ENCODE results near the gene LYAR. TPM values are rescaled to one million over a fixed set of nuclear protein-coding genes. Genes with fewer than 3 reads are reported as not detected.
"Not testable (repeated sequence)": the region's sequence is repeated elsewhere in the genome, so short reads cannot be mapped to it uniquely, and the experiment has no call there.

Gene LYAR
- total and polyA plus RNA-seq, 7 donors: 12.8 to 60.8 (median 17.7) TPM

DNA sequence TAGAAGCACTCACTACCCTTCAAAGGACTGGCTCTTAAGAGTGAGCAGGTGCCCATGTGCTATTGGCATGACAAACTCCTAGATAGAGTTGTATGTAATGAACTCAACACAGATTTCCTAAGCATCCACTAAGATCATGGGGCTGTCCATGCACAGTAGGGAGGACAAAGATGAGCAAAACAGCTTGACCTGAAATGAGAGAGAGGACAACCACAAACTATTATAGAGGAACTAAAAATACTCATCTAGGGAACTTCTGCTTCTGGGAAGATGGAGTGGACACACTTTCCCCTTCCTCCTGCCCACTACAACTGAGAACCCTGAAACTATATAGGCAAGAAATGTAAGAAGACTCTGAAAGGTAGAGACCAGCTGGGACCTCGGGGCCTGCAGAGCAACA, 21.2 kb downstream of the LYAR start:
- Histone ChIP-seq H3K4me3 (no peak overlapping the region), H3K27ac (no peak overlapping the region), H3K27me3 (ENCODE audit: insufficient read depth in 3 of 3, low read length in 2 of 3) (no peaks in the 10 kb centered on the region), H3K9me3 (no peaks in the 10 kb centered on the region), H3K4me1 (no peaks in the 10 kb centered on the region), H3K36me3 (ENCODE audit: insufficient read depth in 1 of 2, low read depth in 1 of 2) (peaks cover 18 to 65% of the 10 kb centered on the region in 2 donors)
- 87 to 100% (median 96%) methylated on average over 1 of the region's 1 CpG for WGBS, 3 donors
- ATAC-seq: no peak
- TF ChIP-seq, protein P1, sequence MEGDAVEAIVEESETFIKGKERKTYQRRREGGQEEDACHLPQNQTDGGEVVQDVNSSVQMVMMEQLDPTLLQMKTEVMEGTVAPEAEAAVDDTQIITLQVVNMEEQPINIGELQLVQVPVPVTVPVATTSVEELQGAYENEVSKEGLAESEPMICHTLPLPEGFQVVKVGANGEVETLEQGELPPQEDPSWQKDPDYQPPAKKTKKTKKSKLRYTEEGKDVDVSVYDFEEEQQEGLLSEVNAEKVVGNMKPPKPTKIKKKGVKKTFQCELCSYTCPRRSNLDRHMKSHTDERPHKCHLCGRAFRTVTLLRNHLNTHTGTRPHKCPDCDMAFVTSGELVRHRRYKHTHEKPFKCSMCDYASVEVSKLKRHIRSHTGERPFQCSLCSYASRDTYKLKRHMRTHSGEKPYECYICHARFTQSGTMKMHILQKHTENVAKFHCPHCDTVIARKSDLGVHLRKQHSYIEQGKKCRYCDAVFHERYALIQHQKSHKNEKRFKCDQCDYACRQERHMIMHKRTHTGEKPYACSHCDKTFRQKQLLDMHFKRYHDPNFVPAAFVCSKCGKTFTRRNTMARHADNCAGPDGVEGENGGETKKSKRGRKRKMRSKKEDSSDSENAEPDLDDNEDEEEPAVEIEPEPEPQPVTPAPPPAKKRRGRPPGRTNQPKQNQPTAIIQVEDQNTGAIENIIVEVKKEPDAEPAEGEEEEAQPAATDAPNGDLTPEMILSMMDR (IDR thresholded peaks at IDR 0.05): no peak
- intact Hi-C loops (cut with DNase I): no loop called here
- no peak for DNase-seq

DNA sequence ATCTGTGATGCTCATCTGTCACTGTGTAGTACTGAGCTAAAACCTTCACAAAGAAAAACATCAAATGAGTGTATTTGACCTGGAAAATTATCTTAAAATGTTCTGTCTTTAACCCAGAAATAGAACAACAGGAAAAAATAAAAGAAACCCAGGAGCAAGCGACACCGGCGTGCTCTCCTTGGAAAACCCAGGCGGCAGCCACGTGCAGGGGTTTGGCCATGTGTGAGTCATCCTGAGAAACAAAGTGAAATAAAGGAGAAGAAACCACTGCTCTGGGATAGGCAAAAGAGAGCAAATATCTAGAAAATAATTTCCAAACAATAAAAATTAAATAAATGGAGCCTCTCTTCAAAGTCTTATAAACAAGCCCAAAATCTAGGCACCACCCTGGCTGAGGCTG, 22.0 kb downstream of the LYAR start:
- TF ChIP-seq, protein P1 (IDR thresholded peaks at IDR 0.05): no peak
- intact Hi-C loops (cut with DNase I): no loop called here
- Histone ChIP-seq H3K27ac (no peak overlapping the region), H3K4me3 (no peak overlapping the region), H3K27me3 (ENCODE audit: insufficient read depth in 3 of 3, low read length in 2 of 3) (no peaks in the 10 kb centered on the region), H3K36me3 (ENCODE audit: insufficient read depth in 1 of 2, low read depth in 1 of 2) (peaks cover 18 to 57% of the 10 kb centered on the region in 2 donors), H3K4me1 (no peaks in the 10 kb centered on the region), H3K9me3 (no peaks in the 10 kb centered on the region)
- 90 to 94% (median 91%) methylated on average over 5 of the region's 5 CpGs for WGBS, 3 donors
- DNase-seq (no peak), ATAC-seq (no peak)

DNA sequence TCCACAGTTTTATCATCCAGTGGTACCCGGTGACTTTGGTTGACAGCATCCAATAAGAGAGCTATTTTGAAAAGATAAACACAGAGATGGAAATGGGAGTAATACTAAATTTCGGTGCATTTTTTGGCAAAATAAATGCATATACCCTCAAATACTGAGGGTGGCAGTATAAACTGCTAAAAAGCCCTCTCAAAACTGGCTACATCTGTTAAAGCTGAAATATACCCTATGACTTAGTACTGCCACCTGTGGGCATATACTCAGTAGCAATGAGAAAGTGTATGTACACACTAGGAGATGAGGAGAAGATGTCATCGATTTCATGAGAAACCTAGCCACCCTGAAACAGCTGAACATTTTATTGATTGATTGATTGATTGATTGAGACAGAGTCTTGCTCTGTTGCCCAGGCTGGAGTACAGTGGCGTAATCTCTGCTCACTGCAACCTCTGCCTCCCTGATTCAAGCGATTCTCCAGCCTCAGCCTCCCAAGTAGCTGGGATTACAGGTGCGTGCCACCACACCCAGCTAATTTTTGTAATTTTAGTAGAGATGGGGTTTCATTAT, 29.7 kb downstream of the LYAR start:
- ATAC-seq (peak in 1 of 4 donors; percentile 43), DNase-seq (no peak)
- WGBS, 3 donors: 64% methylated on average over 6 of the region's 6 CpGs
- TF ChIP-seq, protein P1 (IDR thresholded peaks at IDR 0.05): no peak
- Histone ChIP-seq H3K9me3 (no peaks in the 10 kb centered on the region), H3K4me3 (no peak overlapping the region), H3K27me3 (ENCODE audit: insufficient read depth in 3 of 3, low read length in 2 of 3) (peaks cover 0 to 15% (median 3%) of the 10 kb centered on the region in 3 donors), H3K36me3 (ENCODE audit: insufficient read depth in 1 of 2, low read depth in 1 of 2) (no peaks in the 10 kb centered on the region), H3K27ac (no peak overlapping the region), H3K4me1 (no peaks in the 10 kb centered on the region)
- intact Hi-C loops (cut with DNase I): no loop called here

DNA sequence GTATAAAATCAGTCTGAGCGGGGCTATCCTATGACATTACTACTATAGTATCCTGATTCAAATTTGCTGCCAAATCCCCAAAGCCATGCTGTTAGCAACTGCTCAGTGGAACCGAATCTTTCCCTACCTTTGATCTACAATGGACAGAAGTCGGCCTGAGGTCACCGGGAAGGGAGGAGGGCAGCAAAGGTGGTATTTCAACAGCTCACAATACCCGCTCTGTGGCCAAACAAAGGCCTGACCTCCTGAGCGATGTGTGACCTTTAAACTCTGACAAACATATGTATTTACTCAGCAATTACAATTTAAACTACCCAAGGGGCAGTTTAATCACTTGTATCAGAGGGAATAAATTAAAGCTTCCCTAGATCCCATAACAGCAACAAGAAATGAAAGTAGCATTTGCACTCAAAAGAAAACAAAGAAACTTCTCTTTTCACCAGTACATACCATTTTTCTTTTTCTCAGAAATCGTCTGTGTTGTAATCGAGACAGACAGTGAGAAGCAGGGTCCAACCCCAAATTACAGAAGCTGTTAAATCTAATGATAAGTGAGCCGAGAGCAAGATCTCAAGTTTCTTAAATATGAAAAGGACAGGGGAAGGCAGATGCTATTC, 30.4 kb downstream of the LYAR start:
- no peak overlapping the region for H3K27ac ChIP-seq
- WGBS, 3 donors: 17 to 23% (median 22%) methylated on average over 9 of the region's 9 CpGs
- intact Hi-C loops (cut with DNase I): loop anchor here in 1 of 2 donors (5.0 kb wide), 1 partner anchor 78 kb away; no protein-coding TSS in a partner anchor

DNA sequence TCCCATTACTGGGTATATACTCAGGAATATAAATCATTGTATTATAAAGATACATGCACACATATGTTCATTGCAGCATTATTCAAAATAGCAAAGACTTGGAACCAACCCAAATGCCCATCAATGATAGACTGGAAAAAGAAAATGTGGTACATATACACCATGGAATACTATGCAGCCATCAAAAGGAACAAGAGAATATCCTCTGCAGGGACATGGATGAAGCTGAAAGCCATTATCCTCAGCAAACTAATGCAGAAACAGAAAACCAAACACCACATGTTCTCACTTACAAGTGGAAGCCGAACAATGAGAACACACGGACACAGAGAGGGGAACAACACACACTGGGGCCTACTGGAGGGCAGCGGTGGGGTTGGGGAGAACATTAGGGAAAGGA, 32.2 kb downstream of the LYAR start:
- H3K4me3 ChIP-seq; H3K36me3 ChIP-seq (ENCODE audit: insufficient read depth in 1 of 2, low read depth in 1 of 2); ATAC-seq; H3K9me3 ChIP-seq; DNase-seq; H3K4me1 ChIP-seq; H3K27ac ChIP-seq: not testable (repeated sequence)
- intact Hi-C loops (cut with DNase I): loop anchor here in 1 of 2 donors (5.0 kb wide), 1 partner anchor 80 kb away; no protein-coding TSS in a partner anchor
- WGBS, 3 donors: 72 to 84% (median 77%) methylated on average over 3 of the region's 3 CpGs
- H3K27me3 ChIP-seq (ENCODE audit: insufficient read depth in 3 of 3, low read length in 2 of 3): peaks cover 0 to 15% (median 3%) of the 10 kb centered on the region in 3 donors

More for the DNA sequence above, 30.4 kb downstream of the LYAR start:
- H3K4me1 ChIP-seq: no peaks in the 10 kb centered on the region
- H3K36me3 ChIP-seq (ENCODE audit: insufficient read depth in 1 of 2, low read depth in 1 of 2): no peaks in the 10 kb centered on the region
- H3K4me3 ChIP-seq: no peak overlapping the region
- no peak for ATAC-seq
- no peak for DNase-seq
- TF ChIP-seq, protein P1 (IDR thresholded peaks at IDR 0.05): no peak
- no peaks in the 10 kb centered on the region for H3K9me3 ChIP-seq
- H3K27me3 ChIP-seq (ENCODE audit: insufficient read depth in 3 of 3, low read length in 2 of 3): peaks cover 0 to 15% (median 3%) of the 10 kb centered on the region in 3 donors

All from psoas muscle (tissue), 8 donors.